ENCODE results near the gene DNAJC22.

- TF ChIP-seq CTCF (IDR thresholded peaks at IDR 0.05; ENCODE audit: insufficient read depth, low read length, poor library complexity, severe bottlenecking) (no peak), EZH2phosphoT487 (conservative IDR thresholded peaks at IDR 0.05; ENCODE audit: low read length) (no peak)
Measured at GRCh38 chr12:49375406-49375805, 28.7 kb downstream of the DNAJC22 start.
